Measurements from ENCODE around the gene ADAMTSL4.

Gene ADAMTSL4

DNA sequence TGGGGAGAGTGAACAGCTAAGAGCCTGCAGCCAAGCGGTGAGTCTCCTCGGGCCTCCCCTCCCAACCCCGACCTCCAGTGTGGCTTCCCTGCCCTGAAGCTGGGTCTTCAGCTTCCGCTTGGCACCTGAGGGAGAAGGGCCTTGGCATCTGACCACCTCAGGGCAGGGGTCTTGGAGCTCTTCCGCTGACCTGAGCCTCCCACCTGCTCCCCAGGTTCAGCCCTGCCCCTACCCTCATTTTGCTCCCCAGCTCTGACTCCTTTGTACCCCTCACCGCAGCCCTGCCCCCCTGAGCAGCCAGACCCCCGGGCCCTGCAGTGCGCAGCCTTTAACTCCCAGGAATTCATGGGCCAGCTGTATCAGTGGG is 4.9 kb downstream of the ADAMTSL4 start:
- TF ChIP-seq, protein P1, sequence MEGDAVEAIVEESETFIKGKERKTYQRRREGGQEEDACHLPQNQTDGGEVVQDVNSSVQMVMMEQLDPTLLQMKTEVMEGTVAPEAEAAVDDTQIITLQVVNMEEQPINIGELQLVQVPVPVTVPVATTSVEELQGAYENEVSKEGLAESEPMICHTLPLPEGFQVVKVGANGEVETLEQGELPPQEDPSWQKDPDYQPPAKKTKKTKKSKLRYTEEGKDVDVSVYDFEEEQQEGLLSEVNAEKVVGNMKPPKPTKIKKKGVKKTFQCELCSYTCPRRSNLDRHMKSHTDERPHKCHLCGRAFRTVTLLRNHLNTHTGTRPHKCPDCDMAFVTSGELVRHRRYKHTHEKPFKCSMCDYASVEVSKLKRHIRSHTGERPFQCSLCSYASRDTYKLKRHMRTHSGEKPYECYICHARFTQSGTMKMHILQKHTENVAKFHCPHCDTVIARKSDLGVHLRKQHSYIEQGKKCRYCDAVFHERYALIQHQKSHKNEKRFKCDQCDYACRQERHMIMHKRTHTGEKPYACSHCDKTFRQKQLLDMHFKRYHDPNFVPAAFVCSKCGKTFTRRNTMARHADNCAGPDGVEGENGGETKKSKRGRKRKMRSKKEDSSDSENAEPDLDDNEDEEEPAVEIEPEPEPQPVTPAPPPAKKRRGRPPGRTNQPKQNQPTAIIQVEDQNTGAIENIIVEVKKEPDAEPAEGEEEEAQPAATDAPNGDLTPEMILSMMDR (conservative IDR thresholded peaks at IDR 0.05; ENCODE audit: control insufficient read depth, insufficient read depth, low read depth, low read length), result no peak
- DNase-seq (ENCODE audit: low read depth), result no peak
- H3K4me3 ChIP-seq (ENCODE audit: control insufficient read depth, low read depth, low read length), result no peak overlapping the region

DNA sequence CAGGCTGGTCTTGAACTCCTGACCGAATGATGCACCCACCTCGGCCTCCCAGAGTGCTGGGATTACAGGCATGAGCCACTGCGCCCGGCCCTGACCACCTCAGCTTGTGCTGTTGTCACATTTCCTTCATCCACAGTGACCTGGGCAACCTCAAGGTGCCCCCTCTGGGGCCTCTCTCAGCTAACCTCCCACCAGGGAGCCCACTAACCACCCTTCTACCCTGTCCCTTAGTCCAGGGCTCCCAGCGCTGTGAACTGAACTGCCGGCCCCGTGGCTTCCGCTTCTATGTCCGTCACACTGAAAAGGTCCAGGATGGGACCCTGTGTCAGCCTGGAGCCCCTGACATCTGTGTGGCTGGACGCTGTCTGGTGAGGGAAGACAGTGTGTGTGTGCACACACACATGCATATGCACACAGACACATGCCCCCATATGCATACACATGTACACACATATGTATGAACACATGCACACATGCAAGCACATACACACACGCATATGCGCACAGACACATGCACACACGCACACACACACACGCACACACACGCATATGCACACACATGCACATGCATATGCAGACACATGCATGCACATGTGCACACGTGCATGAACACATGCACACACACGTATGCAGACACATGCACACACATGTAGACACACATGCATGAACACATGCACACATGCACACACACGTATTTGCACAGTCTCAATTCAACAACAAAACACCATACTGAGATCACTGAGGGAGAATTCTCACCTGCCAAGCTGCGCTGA is 6.2 kb downstream of the ADAMTSL4 start:
- DNase-seq (ENCODE audit: low read depth), result no peak
- H3K4me3 ChIP-seq (ENCODE audit: control insufficient read depth, low read depth, low read length), result no peak overlapping the region
- TF ChIP-seq, protein P1 (conservative IDR thresholded peaks at IDR 0.05; ENCODE audit: control insufficient read depth, insufficient read depth, low read depth, low read length), result no peak

DNA sequence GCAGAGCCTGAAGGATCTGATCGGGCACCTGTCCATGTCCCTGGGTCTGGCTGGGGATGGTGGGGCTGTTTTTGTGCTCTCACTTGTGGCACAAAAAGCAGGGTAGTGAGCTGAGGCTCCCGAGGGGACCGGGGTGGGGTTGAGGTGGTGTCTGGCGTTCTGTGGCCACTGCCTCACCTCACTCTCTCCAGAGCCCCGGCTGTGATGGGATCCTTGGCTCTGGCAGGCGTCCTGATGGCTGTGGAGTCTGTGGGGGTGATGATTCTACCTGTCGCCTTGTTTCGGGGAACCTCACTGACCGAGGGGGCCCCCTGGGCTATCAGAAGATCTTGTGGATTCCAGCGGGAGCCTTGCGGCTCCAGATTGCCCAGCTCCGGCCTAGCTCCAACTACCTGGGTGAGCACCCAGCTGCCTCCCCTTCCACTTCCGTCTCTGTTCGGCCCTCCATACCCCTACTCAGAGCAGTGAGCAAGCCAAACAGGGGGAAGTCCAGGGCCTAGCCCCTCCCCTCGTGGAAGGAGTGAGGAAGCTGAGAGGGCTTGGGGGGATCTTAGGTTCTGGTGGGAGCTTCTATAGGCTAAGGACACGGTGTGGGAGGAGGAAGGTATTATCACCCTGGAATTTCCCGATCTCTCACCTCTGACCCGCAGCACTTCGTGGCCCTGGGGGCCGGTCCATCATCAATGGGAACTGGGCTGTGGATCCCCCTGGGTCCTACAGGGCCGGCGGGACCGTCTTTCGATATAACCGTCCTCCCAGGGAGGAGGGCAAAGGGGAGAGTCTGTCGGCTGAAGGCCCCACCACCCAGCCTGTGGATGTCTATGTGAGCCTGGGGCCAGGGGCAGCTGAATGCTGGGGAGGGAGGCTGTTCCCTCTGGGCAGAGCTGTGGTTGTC is 7.0 kb downstream of the ADAMTSL4 start:
- TF ChIP-seq, protein P1 (conservative IDR thresholded peaks at IDR 0.05; ENCODE audit: control insufficient read depth, insufficient read depth, low read depth, low read length), result no peak
- DNase-seq (ENCODE audit: low read depth), result no peak
- no peak overlapping the region for H3K4me3 ChIP-seq (ENCODE audit: control insufficient read depth, low read depth, low read length)

DNA sequence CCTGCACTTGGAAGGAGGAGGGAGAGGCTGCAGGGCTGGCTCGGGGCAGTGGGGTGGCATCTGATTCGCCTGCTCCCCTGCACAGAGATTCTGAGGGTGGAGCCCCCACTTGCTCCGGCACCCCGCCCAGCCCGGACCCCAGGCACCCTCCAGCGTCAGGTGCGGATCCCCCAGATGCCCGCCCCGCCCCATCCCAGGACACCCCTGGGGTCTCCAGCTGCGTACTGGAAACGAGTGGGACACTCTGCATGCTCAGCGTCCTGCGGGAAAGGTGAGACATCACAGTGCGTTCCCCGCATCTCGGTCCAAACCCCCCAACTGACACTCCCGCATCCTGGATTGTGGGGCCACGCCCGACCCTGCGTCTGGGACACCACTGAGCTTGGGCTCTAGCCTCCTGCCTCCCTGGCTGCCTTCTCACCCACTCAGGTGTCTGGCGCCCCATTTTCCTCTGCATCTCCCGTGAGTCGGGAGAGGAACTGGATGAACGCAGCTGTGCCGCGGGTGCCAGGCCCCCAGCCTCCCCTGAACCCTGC is 7.9 kb downstream of the ADAMTSL4 start:
- TF ChIP-seq, protein P1 (conservative IDR thresholded peaks at IDR 0.05; ENCODE audit: control insufficient read depth, insufficient read depth, low read depth, low read length), result no peak
- DNase-seq (ENCODE audit: low read depth), result no peak

DNA sequence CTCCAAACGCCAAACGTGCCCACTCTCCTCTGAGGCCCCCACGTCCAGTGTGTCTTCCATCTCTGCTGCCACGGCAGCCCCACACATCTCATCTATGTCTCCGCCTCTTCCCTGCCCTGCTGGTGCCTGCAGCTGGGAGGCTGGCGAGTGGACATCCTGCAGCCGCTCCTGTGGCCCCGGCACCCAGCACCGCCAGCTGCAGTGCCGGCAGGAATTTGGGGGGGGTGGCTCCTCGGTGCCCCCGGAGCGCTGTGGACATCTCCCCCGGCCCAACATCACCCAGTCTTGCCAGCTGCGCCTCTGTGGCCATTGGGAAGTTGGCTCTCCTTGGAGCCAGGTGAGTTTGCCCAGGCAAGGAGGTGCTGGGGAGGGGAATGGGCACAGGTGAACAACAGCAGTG is 8.6 kb downstream of the ADAMTSL4 start:
- H3K4me3 ChIP-seq (ENCODE audit: control insufficient read depth, low read depth, low read length), result no peak overlapping the region
- TF ChIP-seq, protein P1 (conservative IDR thresholded peaks at IDR 0.05; ENCODE audit: control insufficient read depth, insufficient read depth, low read depth, low read length), result no peak
- no peak for DNase-seq (ENCODE audit: low read depth)

More for the DNA sequence above, 7.9 kb downstream of the ADAMTSL4 start:
- no peak overlapping the region for H3K4me3 ChIP-seq (ENCODE audit: control insufficient read depth, low read depth, low read length)

DNA sequence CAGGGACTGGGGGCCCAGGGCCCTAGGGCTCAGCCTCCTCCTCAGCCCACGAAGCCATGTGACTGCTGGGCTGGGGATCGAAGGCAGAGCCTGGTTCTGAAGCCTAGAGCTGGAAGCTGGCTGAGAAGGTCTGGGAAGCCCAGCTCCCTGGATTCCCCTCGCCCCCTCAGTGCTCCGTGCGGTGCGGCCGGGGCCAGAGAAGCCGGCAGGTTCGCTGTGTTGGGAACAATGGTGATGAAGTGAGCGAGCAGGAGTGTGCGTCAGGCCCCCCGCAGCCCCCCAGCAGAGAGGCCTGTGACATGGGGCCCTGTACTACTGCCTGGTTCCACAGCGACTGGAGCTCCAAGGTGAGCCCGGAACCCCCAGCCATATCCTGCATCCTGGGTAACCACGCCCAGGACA is 9.1 kb downstream of the ADAMTSL4 start:
- TF ChIP-seq, protein P1 (conservative IDR thresholded peaks at IDR 0.05; ENCODE audit: control insufficient read depth, insufficient read depth, low read depth, low read length), result no peak
- peak overlapping the region; percentile 29 for H3K4me3 ChIP-seq (ENCODE audit: control insufficient read depth, low read depth, low read length)
- DNase-seq (ENCODE audit: low read depth), result no peak

Data from fibroblast of mammary gland (primary cell).